Trophoblast cell (in vitro differentiated cells and primary cell): ENCODE data around the gene PBX3.

Experiments used
- DNase-seq, 2 donors: peaks; one replicate each; pipeline ENCODE4 v3.0.0-alpha.2; 2016
- H2AFZ ChIP-seq: 2 replicates; pipeline ENCODE4 v1.6.1; 2013; ENCODE audit warnings: low read length, moderate library complexity, mild to moderate bottlenecking; ENCODE audit not compliant: insufficient read depth, poor library complexity
- H2AK5ac ChIP-seq: 2 replicates; pipeline ENCODE4 v1.6.1; 2013; ENCODE audit warnings: mild to moderate bottlenecking, low read length
- H2BK120ac ChIP-seq: 2 replicates; pipeline ENCODE4 v1.6.1; 2013; ENCODE audit warnings: low read length, mild to moderate bottlenecking, moderate library complexity; ENCODE audit not compliant: insufficient read depth, poor library complexity
- H2BK12ac ChIP-seq: 2 replicates; pipeline ENCODE4 v1.6.1; 2013; ENCODE audit warnings: mild to moderate bottlenecking, low read length, moderate library complexity
- H2BK5ac ChIP-seq: 2 replicates; pipeline ENCODE4 v1.6.1; 2013; ENCODE audit warnings: low read length, low read depth, moderate library complexity, mild to moderate bottlenecking; ENCODE audit not compliant: poor library complexity
- H3K14ac ChIP-seq: 2 replicates; pipeline ENCODE4 v1.6.1; 2013; ENCODE audit warnings: mild to moderate bottlenecking, low read length
- H3K18ac ChIP-seq: 2 replicates; pipeline ENCODE4 v1.6.1; 2013; ENCODE audit warnings: mild to moderate bottlenecking, low read length
- H3K23ac ChIP-seq: 2 replicates; pipeline ENCODE4 v1.6.1; 2013; ENCODE audit warnings: low read length
- H3K27ac ChIP-seq: 2 replicates; pipeline ENCODE4 v1.5.1; 2013; ENCODE audit warnings: low read depth, mild to moderate bottlenecking, inconsistent platforms, low read length, moderate library complexity
- H3K27me3 ChIP-seq: 2 replicates; pipeline ENCODE4 v1.6.1; 2013; ENCODE audit warnings: inconsistent platforms, mild to moderate bottlenecking, low read length, moderate library complexity; ENCODE audit not compliant: insufficient read depth
- H3K36me3 ChIP-seq, 2 experiments: 1 replicate in 1 of 2; 2 replicates in 1 of 2; pipeline ENCODE4 v1.6.1; 2013; ENCODE audit warnings: low read length in 2 of 2, mild to moderate bottlenecking in 2 of 2, moderate library complexity in 1 of 2; ENCODE audit not compliant: insufficient read depth in 2 of 2, control insufficient read depth in 1 of 2
- H3K4ac ChIP-seq: 2 replicates; pipeline ENCODE4 v1.6.1; 2013; ENCODE audit warnings: low read depth, mild to moderate bottlenecking, low read length, moderate library complexity
- H3K4me1 ChIP-seq, 2 experiments: 1 replicate in 1 of 2; 2 replicates in 1 of 2; pipeline ENCODE4 v1.6.1; 2013; ENCODE audit warnings: low read length in 2 of 2, mild to moderate bottlenecking in 2 of 2, moderate library complexity in 1 of 2; ENCODE audit not compliant: insufficient read depth in 2 of 2, control insufficient read depth in 1 of 2
- H3K4me2 ChIP-seq: 2 replicates; pipeline ENCODE4 v1.6.1; 2013; ENCODE audit warnings: inconsistent platforms, mild to moderate bottlenecking, low read length, moderate library complexity
- H3K4me3 ChIP-seq: 2 replicates; pipeline ENCODE4 v1.5.1; 2013; ENCODE audit warnings: mild to moderate bottlenecking, low read depth, low read length, inconsistent platforms
- H3K79me1 ChIP-seq: one replicate; pipeline ENCODE4 v1.6.1; 2013; ENCODE audit warnings: low read length
- H3K79me2 ChIP-seq: 2 replicates; pipeline ENCODE4 v1.6.1; 2013; ENCODE audit warnings: low read length, mild to moderate bottlenecking; ENCODE audit not compliant: control insufficient read depth, insufficient read depth, poor library complexity
- H3K9ac ChIP-seq: 2 replicates; pipeline ENCODE4 v1.6.1; 2013; ENCODE audit warnings: mild to moderate bottlenecking, low read length
- H3K9me3 ChIP-seq: 2 replicates; pipeline ENCODE4 v1.6.1; 2013; ENCODE audit warnings: low read depth, mild to moderate bottlenecking, control low read depth, inconsistent platforms, low read length; ENCODE audit not compliant: insufficient read depth
- H4K12ac ChIP-seq: 2 replicates; pipeline ENCODE4 v1.6.1; 2013; ENCODE audit warnings: low read depth, mild to moderate bottlenecking, low read length, moderate library complexity
- H4K8ac ChIP-seq: 2 replicates; pipeline ENCODE4 v1.6.1; 2013; ENCODE audit warnings: low read depth, mild to moderate bottlenecking, low read length, moderate library complexity
- H4K91ac ChIP-seq: one replicate; pipeline ENCODE4 v1.6.1; 2013; ENCODE audit warnings: low read depth, mild to moderate bottlenecking, low read length, moderate library complexity
- WGBS: extraction: QIAGEN DNeasy Blood & Tissue Kit; methylation state at CpG from one replicate; pipeline ENCODE4 v1.1.7; 2013; ENCODE audit warnings: missing lambda C conversion rate; ENCODE audit not compliant: insufficient read length, insufficient coverage; ENCODE audit errors: extremely low coverage; 5-methylcytosine and 5-hydroxymethylcytosine counted together

The PBX3 gene

GRCh38 chr9:125911861-125912644, 164.9 kb downstream of the PBX3 start:
- H3K4ac ChIP-seq, result no peak overlapping the region
- no peak overlapping the region for H2BK12ac ChIP-seq
- no peak overlapping the region for H3K23ac ChIP-seq
- H3K4me1 ChIP-seq, result no peaks in the 10 kb centered on the region
- H3K79me2 ChIP-seq, result no peaks in the 10 kb centered on the region
- H3K27me3 ChIP-seq, result no peaks in the 10 kb centered on the region
- H3K4me3 ChIP-seq, result no peak overlapping the region
- H2BK120ac ChIP-seq, result no peak overlapping the region
- H2BK5ac ChIP-seq, result no peak overlapping the region
- H3K14ac ChIP-seq, result no peak overlapping the region
- DNase-seq, result no peak
- H3K9ac ChIP-seq, result no peak overlapping the region
- H2AFZ ChIP-seq, result no peak overlapping the region
- 100% methylated on average over 1 of the region's 8 CpGs for WGBS
- no peak overlapping the region for H3K27ac ChIP-seq
- H3K36me3 ChIP-seq, result no peaks in the 10 kb centered on the region
- H4K91ac ChIP-seq, result no peak overlapping the region
- H3K79me1 ChIP-seq, result no peaks in the 10 kb centered on the region
- H4K8ac ChIP-seq, result no peak overlapping the region
- H4K12ac ChIP-seq, result no peak overlapping the region
- no peak overlapping the region for H3K4me2 ChIP-seq
- no peak overlapping the region for H3K18ac ChIP-seq
- H3K9me3 ChIP-seq, result no peaks in the 10 kb centered on the region
- H2AK5ac ChIP-seq, result no peak overlapping the region

- no peak overlapping the region for H3K27ac ChIP-seq
- no peak overlapping the region for H3K14ac ChIP-seq
- H3K27me3 ChIP-seq, result no peaks in the 10 kb centered on the region
- no peak overlapping the region for H3K4me2 ChIP-seq
- no peak overlapping the region for H4K8ac ChIP-seq
- no peak overlapping the region for H3K23ac ChIP-seq
- H3K4me3 ChIP-seq, result no peak overlapping the region
- H3K9me3 ChIP-seq, result no peaks in the 10 kb centered on the region
- H3K4ac ChIP-seq, result no peak overlapping the region
- H2BK5ac ChIP-seq, result no peak overlapping the region
- H2AFZ ChIP-seq, result no peak overlapping the region
- H3K79me1 ChIP-seq, result no peaks in the 10 kb centered on the region
- no peak overlapping the region for H2AK5ac ChIP-seq
- no peak overlapping the region for H4K12ac ChIP-seq
- H3K9ac ChIP-seq, result no peak overlapping the region
- no peak for DNase-seq
- H2BK12ac ChIP-seq, result no peak overlapping the region
- no peaks in the 10 kb centered on the region for H3K79me2 ChIP-seq
- H4K91ac ChIP-seq, result no peak overlapping the region
- no peaks in the 10 kb centered on the region for H3K4me1 ChIP-seq
- no peak overlapping the region for H3K18ac ChIP-seq
- no peaks in the 10 kb centered on the region for H3K36me3 ChIP-seq
- no peak overlapping the region for H2BK120ac ChIP-seq
Observed at GRCh38 chr9:125912667-125913066, 165.5 kb downstream of the PBX3 start.

GRCh38 chr9:125913551-125913950, 166.4 kb downstream of the PBX3 start:
- no CpG with 5 or more reads among the region's 2 CpGs for WGBS

GRCh38 chr9:125914411-125914810, 167.2 kb downstream of the PBX3 start:
- Histone ChIP-seq H3K4me3 (no peak overlapping the region), H4K8ac (no peak overlapping the region), H2AK5ac (no peak overlapping the region), H2AFZ (no peak overlapping the region), H3K9ac (no peak overlapping the region), H3K36me3 (no peaks in the 10 kb centered on the region), H4K12ac (no peak overlapping the region), H3K9me3 (no peaks in the 10 kb centered on the region), H2BK12ac (no peak overlapping the region), H3K18ac (no peak overlapping the region), H3K79me1 (no peaks in the 10 kb centered on the region), H2BK120ac (no peak overlapping the region), H3K79me2 (no peaks in the 10 kb centered on the region), H4K91ac (no peak overlapping the region), H3K27ac (no peak overlapping the region), H3K14ac (no peak overlapping the region), H3K4me1 (no peaks in the 10 kb centered on the region), H3K23ac (no peak overlapping the region), H3K4me2 (no peak overlapping the region), H3K27me3 (no peaks in the 10 kb centered on the region), H2BK5ac (no peak overlapping the region), H3K4ac (no peak overlapping the region)
- WGBS, result no CpG with 5 or more reads among the region's 1 CpG
- DNase-seq, result no peak

More at GRCh38 chr9:125913551-125913950, 166.4 kb downstream of the PBX3 start:
- no peaks in the 10 kb centered on the region for H3K79me1 ChIP-seq
- no peak overlapping the region for H2BK5ac ChIP-seq
- no peak overlapping the region for H4K91ac ChIP-seq
- no peak overlapping the region for H3K23ac ChIP-seq
- H3K27me3 ChIP-seq, result no peaks in the 10 kb centered on the region
- no peak for DNase-seq
- no peak overlapping the region for H3K9ac ChIP-seq
- no peak overlapping the region for H4K8ac ChIP-seq
- no peak overlapping the region for H2BK12ac ChIP-seq
- no peak overlapping the region for H3K4ac ChIP-seq
- no peaks in the 10 kb centered on the region for H3K36me3 ChIP-seq
- no peak overlapping the region for H4K12ac ChIP-seq
- no peak overlapping the region for H3K18ac ChIP-seq
- H3K4me3 ChIP-seq, result no peak overlapping the region
- no peak overlapping the region for H3K27ac ChIP-seq
- no peak overlapping the region for H2BK120ac ChIP-seq
- no peaks in the 10 kb centered on the region for H3K4me1 ChIP-seq
- H3K79me2 ChIP-seq, result no peaks in the 10 kb centered on the region
- H2AK5ac ChIP-seq, result no peak overlapping the region
- no peak overlapping the region for H2AFZ ChIP-seq
- no peak overlapping the region for H3K14ac ChIP-seq
- H3K4me2 ChIP-seq, result no peak overlapping the region
- no peaks in the 10 kb centered on the region for H3K9me3 ChIP-seq
